HepG2 (cell line): ENCODE results near the gene KCNMB4. TPM values are rescaled to one million over a fixed set of nuclear protein-coding genes. Genes with fewer than 3 reads are reported as not detected.
A peak's percentile ranks its signal among the peaks of the same experiment; 100 is the strongest.

Source experiments
- CBFB ChIP-seq: sonication (generic); formaldehyde crosslinking; IDR thresholded peaks from 2 replicates; pipeline ENCODE4 v1.4.0; 2020; ENCODE audit warnings: missing genetic modification reagents
- EEA1 ChIP-seq: sonication (generic); formaldehyde crosslinking; IDR thresholded peaks from 2 replicates; pipeline ENCODE4 v1.5.1; 2020; ENCODE audit warnings: mild to moderate bottlenecking, missing genetic modification reagents, borderline replicate concordance
- EED ChIP-seq: sonication (generic); formaldehyde crosslinking; IDR thresholded peaks from 2 replicates; pipeline ENCODE4 v1.5.0; 2020; ENCODE audit warnings: mild to moderate bottlenecking, missing genetic modification reagents
- FOXO1 ChIP-seq: sonication (generic); formaldehyde crosslinking; IDR thresholded peaks from 2 replicates; pipeline ENCODE4 v1.4.0; 2020; ENCODE audit warnings: missing genetic modification reagents
- GATAD1 ChIP-seq: IDR thresholded peaks from 2 replicates; pipeline ENCODE4 v1.6.1; 2016; ENCODE audit warnings: missing genetic modification reagents, missing compliant biosample characterization
- KDM2A ChIP-seq: sonication (generic); formaldehyde crosslinking; IDR thresholded peaks from 2 replicates; pipeline ENCODE4 v1.4.0; 2020; ENCODE audit warnings: low read depth, missing genetic modification reagents, borderline replicate concordance
- KDM3A ChIP-seq: IDR thresholded peaks from 2 replicates; pipeline ENCODE4 v1.6.1; 2018; ENCODE audit warnings: low read depth, missing compliant biosample characterization
- KDM5B ChIP-seq: sonication (generic); formaldehyde crosslinking; IDR thresholded peaks from 2 replicates; pipeline ENCODE4 v1.4.0; 2020; ENCODE audit warnings: missing genetic modification reagents, mild to moderate bottlenecking, borderline replicate concordance
- NCOR1 ChIP-seq: fragments of 200-600 bp; sonication (generic); IDR thresholded peaks from 2 replicates; pipeline ENCODE4 v1.7.0; 2017; ENCODE audit warnings: antibody characterized with exemption, low read length, borderline replicate concordance
- NR2C2 ChIP-seq: sonication (generic); formaldehyde crosslinking; IDR thresholded peaks from 2 replicates; pipeline ENCODE4 v1.4.0; 2020; ENCODE audit warnings: missing genetic modification reagents, mild to moderate bottlenecking, moderate library complexity, borderline replicate concordance
- RXRB ChIP-seq: IDR thresholded peaks from 2 replicates; pipeline ENCODE4 v1.6.1; 2016; ENCODE audit warnings: borderline replicate concordance, missing genetic modification reagents, missing compliant biosample characterization
- SAFB2 ChIP-seq: sonication (generic); formaldehyde crosslinking; IDR thresholded peaks from 2 replicates; pipeline ENCODE4 v1.5.1; 2020; ENCODE audit warnings: missing genetic modification reagents, low read depth, mild to moderate bottlenecking, borderline replicate concordance
- SRSF9 ChIP-seq: fragments of 200-400 bp; formaldehyde crosslinking; IDR thresholded peaks from 2 replicates; pipeline ENCODE4 v1.6.1; 2018; ENCODE audit warnings: borderline replicate concordance, mild to moderate bottlenecking, low read depth, low read length; ENCODE audit not compliant: insufficient read depth, poor library complexity, severe bottlenecking
- ZBTB38 ChIP-seq: sonication (generic); formaldehyde crosslinking; IDR thresholded peaks from 2 replicates; pipeline ENCODE4 v1.5.1; 2020; ENCODE audit warnings: mild to moderate bottlenecking, missing genetic modification reagents
- ZFX ChIP-seq: sonication (generic); formaldehyde crosslinking; IDR thresholded peaks from 2 replicates; pipeline ENCODE4 v1.4.0; 2020; ENCODE audit warnings: mild to moderate bottlenecking, low read depth, missing genetic modification reagents, moderate library complexity
- ZNF274 ChIP-seq: sonication (generic); formaldehyde crosslinking; IDR thresholded peaks from 2 replicates; pipeline ENCODE4 v1.5.1; 2020; ENCODE audit warnings: mild to moderate bottlenecking, missing genetic modification reagents
- ZNF549 ChIP-seq: sonication (generic); formaldehyde crosslinking; IDR thresholded peaks from 2 replicates; pipeline ENCODE4 v1.5.0; 2020; ENCODE audit warnings: missing genetic modification reagents
- ZNF652 ChIP-seq: IDR thresholded peaks from 2 replicates; pipeline ENCODE4 v1.6.1; 2016; ENCODE audit warnings: low read depth, borderline replicate concordance
- ZNF720 ChIP-seq: sonication (generic); formaldehyde crosslinking; IDR thresholded peaks from 2 replicates; pipeline ENCODE4 v1.4.0; 2020; ENCODE audit warnings: missing genetic modification reagents
- ZNF777 ChIP-seq: sonication (generic); formaldehyde crosslinking; IDR thresholded peaks from 2 replicates; pipeline ENCODE4 v1.4.0; 2020; ENCODE audit warnings: missing genetic modification reagents
- ZSCAN9 ChIP-seq: IDR thresholded peaks from 2 replicates; pipeline ENCODE4 v1.6.1; 2016; ENCODE audit warnings: borderline replicate concordance
- polyA plus RNA-seq, 8 experiments: library from polyadenylated mRNA; depleted of rRNA in 3 of 8; stranded (reverse) in 7 of 8; unstranded in 1 of 8; fragments of >200 nt; fragmentation: Illumina TruSeq in 4 of 8; extraction: Trizol in 4 of 8; gene quantifications; 2 replicates each; pipeline versions ENCODE4 v1.2.1 to v1.2.3, GENCODE V29; 2011 to 2016; ENCODE audit warnings: low read depth in 4 of 8, missing spikeins in 1 of 8, mixed read lengths in 1 of 8; ENCODE audit not compliant: insufficient read depth in 1 of 8
- total RNA-seq, 5 experiments: library from RNA; depleted of rRNA; stranded (reverse); fragments of >200 nt; fragmentation: Illumina TruSeq; extraction: Trizol; gene quantifications; 2 replicates each; pipeline ENCODE4 v1.2.3, GENCODE V29; 2016; ENCODE audit warnings: low read depth in 1 of 5
- TF ChIP-seq, protein P1 (sequence below): sonication (generic); formaldehyde crosslinking; IDR thresholded peaks from 2 replicates; pipeline ENCODE4 v1.5.1; 2020; ENCODE audit warnings: mild to moderate bottlenecking, missing genetic modification reagents, moderate library complexity
- TF ChIP-seq, protein P2 (sequence below): IDR thresholded peaks from 2 replicates; pipeline ENCODE4 v1.6.1; 2012; ENCODE audit warnings: inconsistent platforms
- TF ChIP-seq, protein P3 (sequence below): sonication (generic); formaldehyde crosslinking; IDR thresholded peaks from 2 replicates; pipeline ENCODE4 v1.4.0; 2020; ENCODE audit warnings: missing genetic modification reagents
- TF ChIP-seq, protein P4 (sequence below): IDR thresholded peaks from 2 replicates; pipeline ENCODE4 v1.6.1; 2016; ENCODE audit warnings: low read depth, borderline replicate concordance

KCNMB4 gene
- total and polyA plus RNA-seq, 2 of the 13 experiments (the other 11 are each of a cell fraction or from before 2014, with no cell fraction given): 0.67 to 0.84 TPM

DNA sequence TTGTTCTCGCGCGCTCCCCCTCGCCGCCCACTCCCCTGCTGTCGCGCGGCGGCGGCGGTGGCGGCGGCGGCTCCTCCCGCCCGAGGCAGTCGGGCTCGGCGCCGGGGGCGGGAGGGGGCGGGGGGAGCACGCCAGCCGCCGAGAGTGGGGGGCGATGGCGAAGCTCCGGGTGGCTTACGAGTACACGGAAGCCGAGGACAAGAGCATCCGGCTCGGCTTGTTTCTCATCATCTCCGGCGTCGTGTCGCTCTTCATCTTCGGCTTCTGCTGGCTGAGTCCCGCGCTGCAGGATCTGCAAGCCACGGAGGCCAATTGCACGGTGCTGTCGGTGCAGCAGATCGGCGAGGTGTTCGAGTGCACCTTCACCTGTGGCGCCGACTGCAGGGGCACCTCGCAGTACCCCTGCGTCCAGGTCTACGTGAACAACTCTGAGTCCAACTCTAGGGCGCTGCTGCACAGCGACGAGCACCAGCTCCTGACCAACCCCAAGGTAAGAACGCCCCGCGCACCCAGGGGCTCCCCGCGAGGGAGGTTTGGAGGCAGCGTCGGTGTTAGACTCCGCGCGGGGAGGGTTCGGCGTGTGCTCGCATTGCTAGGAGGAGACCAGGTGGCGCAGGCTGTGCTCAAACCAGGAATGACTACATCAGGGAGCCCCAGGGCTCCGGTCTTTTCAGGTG lies 629 bp downstream of the KCNMB4 start (continued):
- TF ChIP-seq NR2C2 (CRISPR knock-in tag) (no peak), GATAD1 (CRISPR knock-in tag) (no peak), ZNF720 (CRISPR knock-in tag) (no peak), KDM5B (CRISPR knock-in tag) (peak; percentile 20; the same call in 1 of the 2 replicates), CBFB (0 out of 2 replicates have a peak, but pooled peaks have one; percentile 23), ZNF777 (CRISPR knock-in tag) (peak; percentile 91), EED (CRISPR knock-in tag) (0 out of 2 replicates have a peak, but pooled peaks have one; percentile 31), SRSF9 (no peak), ZSCAN9 (CRISPR knock-in tag) (no peak), SAFB2 (CRISPR knock-in tag) (no peak), KDM3A (no peak), EEA1 (CRISPR knock-in tag) (no peak), ZBTB38 (CRISPR knock-in tag) (peak; percentile 19; the same call in 1 of the 2 replicates), FOXO1 (CRISPR knock-in tag) (no peak), ZFX (0 out of 2 replicates have a peak, but pooled peaks have one; percentile 21), RXRB (CRISPR knock-in tag) (0 out of 2 replicates have a peak, but pooled peaks have one; percentile 15), ZNF274 (CRISPR knock-in tag) (peak; percentile 65; the same call in 1 of the 2 replicates), ZNF652 (CRISPR knock-in tag) (no peak), ZNF549 (CRISPR knock-in tag) (no peak), KDM2A (CRISPR knock-in tag) (peak; percentile 49; the same call in 1 of the 2 replicates), NCOR1 (no peak)
- TF ChIP-seq, protein P1, sequence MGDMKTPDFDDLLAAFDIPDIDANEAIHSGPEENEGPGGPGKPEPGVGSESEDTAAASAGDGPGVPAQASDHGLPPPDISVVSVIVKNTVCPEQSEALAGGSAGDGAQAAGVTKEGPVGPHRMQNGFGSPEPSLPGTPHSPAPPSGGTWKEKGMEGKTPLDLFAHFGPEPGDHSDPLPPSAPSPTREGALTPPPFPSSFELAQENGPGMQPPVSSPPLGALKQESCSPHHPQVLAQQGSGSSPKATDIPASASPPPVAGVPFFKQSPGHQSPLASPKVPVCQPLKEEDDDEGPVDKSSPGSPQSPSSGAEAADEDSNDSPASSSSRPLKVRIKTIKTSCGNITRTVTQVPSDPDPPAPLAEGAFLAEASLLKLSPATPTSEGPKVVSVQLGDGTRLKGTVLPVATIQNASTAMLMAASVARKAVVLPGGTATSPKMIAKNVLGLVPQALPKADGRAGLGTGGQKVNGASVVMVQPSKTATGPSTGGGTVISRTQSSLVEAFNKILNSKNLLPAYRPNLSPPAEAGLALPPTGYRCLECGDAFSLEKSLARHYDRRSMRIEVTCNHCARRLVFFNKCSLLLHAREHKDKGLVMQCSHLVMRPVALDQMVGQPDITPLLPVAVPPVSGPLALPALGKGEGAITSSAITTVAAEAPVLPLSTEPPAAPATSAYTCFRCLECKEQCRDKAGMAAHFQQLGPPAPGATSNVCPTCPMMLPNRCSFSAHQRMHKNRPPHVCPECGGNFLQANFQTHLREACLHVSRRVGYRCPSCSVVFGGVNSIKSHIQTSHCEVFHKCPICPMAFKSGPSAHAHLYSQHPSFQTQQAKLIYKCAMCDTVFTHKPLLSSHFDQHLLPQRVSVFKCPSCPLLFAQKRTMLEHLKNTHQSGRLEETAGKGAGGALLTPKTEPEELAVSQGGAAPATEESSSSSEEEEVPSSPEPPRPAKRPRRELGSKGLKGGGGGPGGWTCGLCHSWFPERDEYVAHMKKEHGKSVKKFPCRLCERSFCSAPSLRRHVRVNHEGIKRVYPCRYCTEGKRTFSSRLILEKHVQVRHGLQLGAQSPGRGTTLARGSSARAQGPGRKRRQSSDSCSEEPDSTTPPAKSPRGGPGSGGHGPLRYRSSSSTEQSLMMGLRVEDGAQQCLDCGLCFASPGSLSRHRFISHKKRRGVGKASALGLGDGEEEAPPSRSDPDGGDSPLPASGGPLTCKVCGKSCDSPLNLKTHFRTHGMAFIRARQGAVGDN: peak; percentile 75
- TF ChIP-seq, protein P2, sequence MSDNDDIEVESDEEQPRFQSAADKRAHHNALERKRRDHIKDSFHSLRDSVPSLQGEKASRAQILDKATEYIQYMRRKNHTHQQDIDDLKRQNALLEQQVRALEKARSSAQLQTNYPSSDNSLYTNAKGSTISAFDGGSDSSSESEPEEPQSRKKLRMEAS: peak; percentile 27; the same call in 1 of the 2 replicates
- TF ChIP-seq, protein P3, sequence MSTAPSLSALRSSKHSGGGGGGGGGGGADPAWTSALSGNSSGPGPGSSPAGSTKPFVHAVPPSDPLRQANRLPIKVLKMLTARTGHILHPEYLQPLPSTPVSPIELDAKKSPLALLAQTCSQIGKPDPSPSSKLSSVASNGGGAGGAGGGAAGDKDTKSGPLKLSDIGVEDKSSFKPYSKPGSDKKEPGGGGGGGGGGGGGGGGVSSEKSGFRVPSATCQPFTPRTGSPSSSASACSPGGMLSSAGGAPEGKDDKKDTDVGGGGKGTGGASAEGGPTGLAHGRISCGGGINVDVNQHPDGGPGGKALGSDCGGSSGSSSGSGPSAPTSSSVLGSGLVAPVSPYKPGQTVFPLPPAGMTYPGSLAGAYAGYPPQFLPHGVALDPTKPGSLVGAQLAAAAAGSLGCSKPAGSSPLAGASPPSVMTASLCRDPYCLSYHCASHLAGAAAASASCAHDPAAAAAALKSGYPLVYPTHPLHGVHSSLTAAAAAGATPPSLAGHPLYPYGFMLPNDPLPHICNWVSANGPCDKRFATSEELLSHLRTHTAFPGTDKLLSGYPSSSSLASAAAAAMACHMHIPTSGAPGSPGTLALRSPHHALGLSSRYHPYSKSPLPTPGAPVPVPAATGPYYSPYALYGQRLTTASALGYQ: no peak
- TF ChIP-seq, protein P4, sequence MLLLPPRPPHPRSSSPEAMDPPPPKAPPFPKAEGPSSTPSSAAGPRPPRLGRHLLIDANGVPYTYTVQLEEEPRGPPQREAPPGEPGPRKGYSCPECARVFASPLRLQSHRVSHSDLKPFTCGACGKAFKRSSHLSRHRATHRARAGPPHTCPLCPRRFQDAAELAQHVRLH: peak; percentile 40; the same call in 1 of the 2 replicates
